ENCODE results near the gene SLC2A14.
A peak's percentile ranks its signal among the peaks of the same experiment; 100 is the strongest.
"Not testable (repeated sequence)": the region's sequence is repeated elsewhere in the genome, so short reads cannot be mapped to it uniquely, and the experiment has no call there.

SLC2A14 gene

DNA sequence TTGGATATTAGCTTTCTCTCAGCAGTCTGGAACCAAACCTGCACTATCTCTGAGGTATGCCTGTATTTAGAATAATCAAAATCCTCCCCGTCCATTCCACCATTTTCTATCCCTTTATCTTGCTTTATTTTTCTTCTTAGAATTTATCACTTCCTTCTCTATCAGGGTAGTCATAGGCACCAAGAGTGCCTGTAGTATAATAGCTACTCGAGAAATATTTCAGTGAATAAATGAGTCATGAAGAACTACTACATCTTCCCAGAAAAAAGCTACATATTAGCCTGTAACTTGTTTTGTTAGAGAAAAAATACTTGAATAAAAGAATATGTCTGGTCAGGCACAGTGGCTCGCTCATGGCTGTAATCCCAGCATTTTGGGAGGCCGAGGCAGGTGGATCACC lies 4.3 kb downstream of the SLC2A14 start:
- no peak for DNase-seq

GRCh38 chr12:7864601-7865150 lies 8.0 kb downstream of the SLC2A14 start:
- DNase-seq = no peak

- peak; percentile 25 for DNase-seq
Observed at GRCh38 chr12:7862814-7863348, 9.8 kb downstream of the SLC2A14 start.

GRCh38 chr12:7862301-7862700 lies 10.4 kb downstream of the SLC2A14 start:
- DNase-seq = not testable (repeated sequence)

DNA sequence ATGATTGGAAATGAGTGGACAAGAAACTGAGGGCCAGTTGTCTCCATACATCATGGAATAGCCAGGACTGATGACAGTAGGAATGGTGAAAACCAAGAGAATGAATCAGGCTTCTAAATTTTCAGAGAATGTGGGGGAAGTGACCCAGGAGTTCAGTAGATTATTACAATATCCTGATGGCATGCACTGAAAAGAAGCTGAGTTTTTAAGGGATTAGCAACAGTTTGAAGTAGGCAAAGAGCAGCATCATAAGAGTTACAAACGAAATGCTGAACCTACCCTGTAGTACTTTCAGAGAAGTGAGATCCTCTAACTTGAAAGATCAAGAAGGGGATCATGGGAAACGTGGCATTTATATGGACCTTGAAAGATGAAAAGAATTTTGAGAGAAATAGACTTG lies 13.2 kb downstream of the SLC2A14 start:
- no peak for DNase-seq

DNA sequence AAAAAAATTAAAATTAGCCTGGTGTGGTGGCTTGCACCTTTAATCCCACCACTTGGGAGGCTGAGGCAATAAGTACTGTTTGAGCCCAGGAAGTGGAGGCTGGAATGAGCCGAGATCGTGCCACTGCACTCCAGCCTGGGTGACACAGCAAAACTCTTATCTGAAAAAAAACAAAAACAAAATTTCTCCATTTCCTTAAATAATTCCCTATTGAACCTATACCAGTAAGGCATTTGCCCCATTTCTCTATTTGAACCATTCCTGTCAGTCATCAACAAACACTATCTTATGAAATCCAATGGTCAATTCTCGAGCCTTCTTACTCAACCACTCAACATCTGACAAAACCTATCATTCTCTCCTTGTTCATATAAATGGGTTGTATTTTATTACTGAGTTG lies 14.7 kb downstream of the SLC2A14 start:
- DNase-seq = no peak

DNA sequence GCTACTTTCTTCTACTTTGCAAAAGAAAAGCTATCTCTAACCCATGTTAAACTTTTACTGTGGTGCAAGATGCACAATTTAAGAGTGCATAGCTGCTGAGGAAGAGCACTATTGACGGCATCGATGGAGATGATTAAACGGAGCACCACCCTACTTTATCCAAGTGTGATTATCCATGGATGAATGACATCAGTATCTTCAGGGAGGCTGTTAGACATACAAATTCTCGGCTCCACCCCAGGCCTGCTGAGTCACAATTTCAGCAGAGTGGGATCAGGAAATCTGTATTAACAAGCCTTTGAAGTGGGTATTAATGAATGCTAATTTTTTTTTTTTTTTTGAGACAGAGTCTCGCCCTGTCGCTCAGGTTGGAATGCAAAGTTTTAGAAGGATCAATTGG lies 16.2 kb downstream of the SLC2A14 start:
- no peak for DNase-seq

- no peak for DNase-seq
Observed at GRCh38 chr12:7853557-7853956, 19.2 kb downstream of the SLC2A14 start.

DNA sequence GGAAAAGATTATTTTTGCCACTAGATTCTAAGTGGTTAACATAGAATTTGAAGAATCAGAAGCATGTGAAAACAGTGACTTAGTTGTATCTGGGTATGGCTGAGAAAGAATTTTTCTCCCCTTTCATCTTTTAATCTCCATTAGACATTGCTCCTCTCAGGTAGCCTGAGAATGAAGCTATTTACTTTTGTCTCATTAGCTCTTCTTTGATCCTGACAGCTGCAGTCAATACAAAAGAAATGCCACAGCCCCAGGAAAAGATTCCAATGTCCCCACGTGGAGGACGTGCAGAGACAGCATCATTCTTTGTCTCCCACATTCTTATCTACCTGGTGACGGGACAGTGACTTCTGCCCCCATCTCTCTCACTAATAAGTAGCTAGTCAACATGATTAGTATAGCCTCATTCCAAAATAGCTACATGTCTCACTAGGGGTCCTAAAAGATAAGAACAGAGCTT lies 21.1 kb downstream of the SLC2A14 start:
- not testable (repeated sequence) for DNase-seq

DNA sequence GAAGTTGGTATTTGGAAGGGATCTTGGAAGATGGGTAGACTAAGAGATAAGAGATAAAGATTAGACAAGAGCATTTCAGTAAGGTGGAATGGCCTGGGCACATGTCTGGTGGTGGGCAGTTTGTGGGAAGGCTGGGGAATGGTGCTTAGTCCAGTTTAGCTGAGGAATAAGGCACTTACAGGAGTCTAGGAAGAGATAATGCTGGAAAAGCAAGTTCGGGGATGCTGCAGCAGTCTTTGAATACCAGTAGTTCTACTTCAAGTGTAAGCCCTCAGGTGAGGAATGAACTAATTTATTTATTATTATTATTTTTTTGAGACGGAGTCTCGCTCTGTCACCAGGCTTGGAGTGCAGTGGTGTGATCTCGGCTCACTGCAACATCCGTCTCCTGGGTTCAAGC lies 22.6 kb downstream of the SLC2A14 start:
- not testable (repeated sequence) for DNase-seq

- not testable (repeated sequence) for DNase-seq
Observed at GRCh38 chr12:7848098-7848422, 24.7 kb downstream of the SLC2A14 start.

DNA sequence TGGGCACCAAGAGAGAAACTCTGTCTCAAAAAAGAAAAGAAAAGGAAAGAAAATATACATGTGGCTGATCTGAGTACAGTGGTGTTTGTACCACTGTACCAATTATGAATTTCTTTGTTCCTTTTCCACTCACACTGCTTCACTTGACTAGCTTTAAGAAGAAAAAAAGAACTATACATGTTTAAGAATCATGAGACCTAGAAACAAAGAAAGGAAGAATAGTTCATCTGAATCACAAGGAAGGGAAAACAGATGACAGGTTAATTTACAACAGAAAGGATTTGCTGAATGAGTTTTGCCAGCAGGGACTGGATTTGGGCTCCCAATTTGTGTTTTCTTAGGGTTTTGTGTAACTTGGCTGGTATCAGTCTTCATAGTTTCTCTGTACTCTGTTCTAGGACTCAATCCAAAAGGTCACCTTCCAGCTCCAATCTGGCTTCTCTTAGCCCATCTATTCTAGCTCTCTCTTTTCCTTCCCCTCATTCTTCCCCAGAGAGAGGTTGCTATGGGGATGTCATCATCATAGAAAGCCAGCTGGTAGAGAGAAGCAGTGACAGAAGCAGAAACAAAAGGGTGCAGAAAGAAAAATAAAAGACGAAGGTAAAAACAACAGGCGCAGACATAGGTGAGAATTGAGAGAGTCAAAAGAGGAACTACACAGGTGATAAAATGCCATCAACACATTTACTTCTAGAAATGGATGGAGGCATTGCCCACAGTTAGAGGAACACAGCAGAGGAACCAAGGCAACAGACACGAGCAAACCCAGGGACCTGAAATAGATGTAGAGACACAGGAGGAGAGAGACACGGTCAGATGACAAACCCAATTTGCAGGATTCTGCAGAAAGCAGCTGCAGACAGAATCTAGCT lies 25.3 kb downstream of the SLC2A14 start:
- not testable (repeated sequence) for DNase-seq

GRCh38 chr12:7844116-7844515 lies 28.6 kb downstream of the SLC2A14 start:
- DNase-seq = no peak

DNA sequence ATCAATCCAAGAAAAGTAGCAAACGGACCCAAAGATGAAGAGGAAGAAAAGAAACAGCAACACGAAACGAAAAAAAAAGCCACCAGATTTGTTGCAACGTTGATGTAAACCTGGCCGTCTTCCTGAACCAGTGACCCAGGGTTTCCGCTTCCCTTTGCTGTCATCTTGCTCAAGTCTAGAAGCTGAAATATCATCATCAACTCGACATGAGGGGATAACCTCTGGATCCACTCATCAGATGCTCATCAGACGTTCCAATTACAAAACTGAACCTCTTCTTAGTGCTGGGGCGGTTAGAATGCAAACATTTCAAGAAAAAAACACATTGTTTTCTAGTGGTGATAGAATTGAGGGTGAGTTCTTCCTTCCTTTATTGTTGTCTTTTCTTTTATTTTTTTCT lies 29.1 kb downstream of the SLC2A14 start:
- peak; percentile 6 for DNase-seq

- not testable (repeated sequence) for DNase-seq
Observed at GRCh38 chr12:7843149-7843548, 29.6 kb downstream of the SLC2A14 start.

- DNase-seq = not testable (repeated sequence)
Observed at GRCh38 chr12:7842444-7842843, 30.3 kb downstream of the SLC2A14 start.

DNA sequence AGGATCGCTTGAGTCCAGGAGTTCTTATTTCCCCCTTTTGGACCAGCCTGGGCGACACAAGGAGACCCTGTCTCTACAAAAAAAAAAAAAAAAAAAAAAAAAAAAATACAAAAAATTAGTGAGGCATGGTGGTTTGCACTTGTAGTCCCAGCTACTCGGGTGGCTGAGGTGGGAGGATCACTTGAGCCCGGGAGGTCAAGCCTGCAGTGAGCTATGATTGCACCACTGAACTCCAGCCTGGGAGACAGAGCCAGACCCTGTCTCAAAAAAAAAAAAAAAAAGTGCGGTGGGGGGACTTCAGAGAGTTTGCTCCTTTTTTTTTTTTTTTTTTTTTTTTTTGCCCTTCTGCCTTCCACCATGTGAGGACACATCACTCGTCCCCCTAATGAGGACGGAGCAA lies 32.9 kb downstream of the SLC2A14 start:
- not testable (repeated sequence) for DNase-seq

GRCh38 chr12:7839226-7839625 lies 33.5 kb downstream of the SLC2A14 start:
- DNase-seq = not testable (repeated sequence)

- no peak for DNase-seq
Observed at GRCh38 chr12:7837366-7837765, 35.3 kb downstream of the SLC2A14 start.

DNA sequence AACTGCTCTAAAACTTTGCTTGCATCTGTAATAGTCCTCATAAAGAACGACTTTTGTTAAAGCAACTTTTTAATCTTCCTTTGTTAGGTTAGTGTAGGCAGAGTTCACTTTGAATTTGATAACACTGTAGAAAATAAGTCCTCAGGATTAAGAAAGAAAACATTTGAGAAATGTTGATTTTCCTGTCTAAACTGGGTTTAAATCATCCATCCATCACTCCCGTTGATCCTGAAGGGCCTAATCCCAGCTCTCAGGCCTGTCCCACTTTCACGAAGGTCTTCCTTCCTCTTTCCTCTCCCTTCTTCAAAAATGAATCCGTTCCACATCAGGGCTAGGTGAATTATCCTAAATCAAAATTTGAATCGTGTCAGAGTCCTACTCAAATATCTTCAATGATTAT lies 36.9 kb downstream of the SLC2A14 start:
- no peak for DNase-seq

DNA sequence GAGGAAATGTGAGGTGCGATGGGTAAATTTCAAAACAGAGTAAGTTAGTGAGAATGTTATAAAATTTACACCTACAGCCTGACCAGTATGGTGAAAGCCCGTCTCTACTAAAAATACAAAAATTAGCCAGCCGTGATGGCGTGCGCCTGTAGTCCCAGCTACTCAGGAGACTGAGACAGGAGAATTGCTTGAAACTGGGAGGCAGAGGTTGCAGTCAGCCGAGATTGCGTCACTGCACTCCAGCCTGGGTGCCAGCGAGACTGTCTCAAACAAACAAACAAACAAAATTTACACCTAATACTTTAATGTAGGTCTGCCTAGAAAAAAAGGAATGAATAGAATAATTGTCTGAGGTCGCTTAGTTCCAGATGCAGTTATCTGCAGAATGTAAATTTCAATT lies 37.6 kb downstream of the SLC2A14 start:
- DNase-seq = no peak

DNA sequence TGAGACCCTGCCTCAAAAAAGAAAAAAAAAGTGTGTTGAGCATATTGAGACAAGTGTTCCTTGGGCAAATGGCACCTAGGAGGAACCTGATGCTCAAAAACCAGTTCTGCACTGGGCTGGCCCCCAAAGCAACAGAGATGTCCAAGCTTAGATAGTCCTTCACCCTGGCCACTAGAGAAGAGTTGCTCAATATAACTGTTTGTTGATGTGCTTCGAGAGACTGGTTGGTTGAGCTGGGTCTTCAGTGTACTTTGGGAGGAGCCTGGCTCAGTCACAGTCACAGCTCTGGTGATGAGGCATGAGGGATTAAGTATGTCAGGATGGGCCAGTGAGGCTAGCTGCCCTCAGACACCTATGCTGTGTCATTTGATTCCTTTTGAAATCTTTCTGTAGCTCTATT lies 38.0 kb downstream of the SLC2A14 start:
- DNase-seq = no peak

- DNase-seq = no peak
Observed at GRCh38 chr12:7833831-7834230, 38.9 kb downstream of the SLC2A14 start.

GRCh38 chr12:7833201-7833600 lies 39.5 kb downstream of the SLC2A14 start:
- DNase-seq = not testable (repeated sequence)

Measured in CD4-positive, alpha-beta T cell treated with Interleukin-4 for 4 hours (primary cell).